Medulla oblongata (tissue), 1 donor: ENCODE measurements around the gene GPC1.
"Not testable (repeated sequence)": the region's sequence is repeated elsewhere in the genome, so short reads cannot be mapped to it uniquely, and the experiment has no call there.

Experiments
- DNase-seq: peaks from one replicate; pipeline ENCODE4 v3.0.0-alpha.2; 2015; ENCODE audit errors: extremely low spot score

The GPC1 gene

GRCh38 chr2:240435457-240435947, at the start of gene GPC1:
GPC1 (plus strand) TSS chr2:240435663; CDS start chr2:240435919, 256 bp downstream.
- peak; percentile 68 for DNase-seq

- no peak for DNase-seq
These were observed 49.1 kb upstream of the GPC1 start for GRCh38 chr2:240386326-240386725.

- not testable (repeated sequence) for DNase-seq
These were observed 48.7 kb upstream of the GPC1 start for GRCh38 chr2:240386743-240387142.

- DNase-seq = no peak
These were observed 48.2 kb upstream of the GPC1 start for GRCh38 chr2:240387325-240387668.

- peak; percentile 82 for DNase-seq
These were observed 47.6 kb upstream of the GPC1 start for GRCh38 chr2:240387669-240388358.

- no peak for DNase-seq
These were observed 46.8 kb upstream of the GPC1 start for GRCh38 chr2:240388471-240389301.

GRCh38 chr2:240389302-240389805, 46.1 kb upstream of the GPC1 start:
- DNase-seq = no peak

- DNase-seq = no peak
These were observed 45.1 kb upstream of the GPC1 start for GRCh38 chr2:240390091-240391073.

GRCh38 chr2:240391111-240392051, 44.1 kb upstream of the GPC1 start:
- DNase-seq = no peak

- DNase-seq = no peak
These were observed 43.1 kb upstream of the GPC1 start for GRCh38 chr2:240392084-240392947.

- no peak for DNase-seq
These were observed 42.3 kb upstream of the GPC1 start for GRCh38 chr2:240392948-240393830.

- no peak for DNase-seq
These were observed 41.5 kb upstream of the GPC1 start for GRCh38 chr2:240393831-240394410.

GRCh38 chr2:240394549-240394948, 40.9 kb upstream of the GPC1 start:
- DNase-seq = no peak

GRCh38 chr2:240395448-240395847, 40.0 kb upstream of the GPC1 start:
- no peak for DNase-seq

- DNase-seq = no peak
These were observed 39.4 kb upstream of the GPC1 start for GRCh38 chr2:240395896-240396622.

- DNase-seq = no peak
These were observed 38.6 kb upstream of the GPC1 start for GRCh38 chr2:240396623-240397541.
